Fibroblast of skin of right quadriceps (primary cell): Measurements from ENCODE around the gene BRD3.
"Not testable (repeated sequence)": the region's sequence is repeated elsewhere in the genome, so short reads cannot be mapped to it uniquely, and the experiment has no call there.

Experiments
- DNase-seq: peaks from one replicate; pipeline ENCODE4 v3.0.0-alpha.2; 2013

Gene BRD3

DNA sequence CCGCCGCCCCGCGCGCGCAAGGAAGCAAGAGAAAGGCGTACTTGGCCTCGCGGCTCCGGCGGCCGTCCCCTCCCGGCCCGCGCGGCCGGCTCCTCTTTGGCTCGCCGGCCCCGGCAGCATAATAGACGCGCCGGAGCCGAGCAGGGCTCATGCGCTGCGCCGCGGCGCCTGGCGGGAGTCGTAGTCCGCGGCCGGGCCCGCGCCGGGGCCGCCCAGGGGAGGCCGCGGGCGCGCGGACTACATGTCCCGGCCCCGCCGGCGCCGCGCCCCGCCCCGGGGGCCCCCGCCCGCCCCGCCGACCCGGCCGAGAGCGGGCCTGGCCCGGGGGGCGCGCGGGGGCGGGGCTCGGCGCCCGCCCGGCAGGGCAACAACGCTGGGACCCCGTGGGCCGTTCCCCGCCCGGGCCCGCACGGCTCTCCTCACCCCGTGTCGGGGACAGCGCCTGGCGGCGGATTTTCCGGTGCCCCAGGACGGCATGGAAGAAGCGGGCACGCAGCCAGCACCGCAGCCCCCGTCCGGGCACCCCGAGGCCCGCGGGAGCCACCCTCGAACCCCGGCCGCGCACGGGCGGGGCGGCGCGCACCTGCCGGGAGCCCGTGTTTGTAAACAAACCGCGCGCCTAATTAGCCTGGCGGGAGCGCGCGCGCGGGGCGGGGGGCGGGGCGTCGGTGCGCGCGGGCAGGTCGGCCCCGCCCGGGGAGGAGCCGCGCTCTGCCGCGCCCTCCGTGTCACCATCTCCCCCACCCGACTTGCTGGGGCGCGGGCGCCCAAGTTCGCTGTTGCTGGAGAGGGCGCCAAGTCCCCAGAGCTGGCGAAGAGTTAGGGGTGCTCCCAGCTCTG, at the start of gene BRD3:
TSS of gene BRD3 (minus strand) at position 123 of the 840 bp plus-strand sequence. CDS start 14,549 bp downstream, outside the sequence.
- DNase-seq, result peak; percentile 92

DNA sequence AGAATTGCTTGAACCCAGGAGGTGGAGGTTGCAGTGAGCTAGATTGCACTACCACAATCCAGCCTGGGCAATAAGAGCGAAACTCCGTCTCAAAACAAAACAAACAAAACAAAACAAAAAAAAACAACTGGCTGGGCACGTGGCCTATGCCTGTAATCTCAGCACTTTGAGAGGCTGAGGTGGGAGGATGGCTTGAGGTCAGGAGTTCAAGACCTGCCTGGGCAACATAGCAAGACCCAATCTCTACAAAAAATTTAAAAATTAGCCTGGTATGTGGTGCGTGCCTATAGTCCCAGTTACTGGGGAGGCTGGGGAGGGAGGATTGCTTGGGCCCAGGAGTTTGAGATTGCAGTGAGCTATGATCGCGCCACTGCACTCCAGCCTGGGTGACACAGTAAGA, 44.7 kb upstream of the BRD3 start:
- no peak for DNase-seq

DNA sequence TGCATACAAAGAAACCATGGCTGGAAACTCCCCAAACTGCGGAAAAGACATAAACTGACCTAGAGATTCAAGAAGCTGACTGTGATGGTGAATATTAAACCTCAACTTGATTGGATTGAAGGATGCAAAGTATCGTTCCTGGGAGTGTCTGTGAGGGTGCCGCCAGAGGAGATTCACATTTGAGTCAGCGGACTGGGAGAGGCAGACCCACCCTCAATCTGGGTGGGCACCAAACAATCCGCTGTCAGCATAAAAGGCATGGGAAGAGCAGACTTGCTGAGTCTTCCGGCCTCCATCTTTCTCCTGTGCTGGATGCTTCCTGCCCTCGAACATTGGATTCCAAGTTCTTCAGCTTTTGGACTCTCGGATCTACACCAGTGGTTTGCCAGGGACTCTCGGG, 43.2 kb upstream of the BRD3 start:
- DNase-seq, result no peak

DNA sequence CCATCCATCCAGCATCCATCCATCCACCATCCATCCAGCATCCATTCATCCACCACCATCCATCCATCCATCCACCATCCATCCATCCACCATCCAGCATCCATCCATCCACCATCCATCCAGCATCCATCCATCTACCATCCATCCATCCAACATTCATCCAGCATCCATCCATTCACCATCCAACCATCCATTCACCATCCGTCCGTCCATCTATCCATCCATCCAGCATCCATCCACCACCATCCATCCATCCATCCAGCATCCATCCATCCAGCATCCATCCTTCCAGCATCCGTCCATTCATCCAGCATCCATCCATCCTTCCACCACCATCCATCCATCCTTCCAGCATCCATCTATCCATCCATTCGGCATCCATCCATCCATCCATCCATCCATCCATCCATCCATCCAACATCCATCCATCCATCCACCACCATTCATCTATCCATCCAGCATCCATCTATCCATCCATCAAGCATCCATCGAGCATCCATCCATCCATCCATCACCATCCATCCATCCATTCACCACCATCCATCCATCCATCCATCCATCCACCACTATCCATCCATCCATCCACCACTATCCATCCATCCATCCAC, 35.7 kb upstream of the BRD3 start:
- no peak for DNase-seq

DNA sequence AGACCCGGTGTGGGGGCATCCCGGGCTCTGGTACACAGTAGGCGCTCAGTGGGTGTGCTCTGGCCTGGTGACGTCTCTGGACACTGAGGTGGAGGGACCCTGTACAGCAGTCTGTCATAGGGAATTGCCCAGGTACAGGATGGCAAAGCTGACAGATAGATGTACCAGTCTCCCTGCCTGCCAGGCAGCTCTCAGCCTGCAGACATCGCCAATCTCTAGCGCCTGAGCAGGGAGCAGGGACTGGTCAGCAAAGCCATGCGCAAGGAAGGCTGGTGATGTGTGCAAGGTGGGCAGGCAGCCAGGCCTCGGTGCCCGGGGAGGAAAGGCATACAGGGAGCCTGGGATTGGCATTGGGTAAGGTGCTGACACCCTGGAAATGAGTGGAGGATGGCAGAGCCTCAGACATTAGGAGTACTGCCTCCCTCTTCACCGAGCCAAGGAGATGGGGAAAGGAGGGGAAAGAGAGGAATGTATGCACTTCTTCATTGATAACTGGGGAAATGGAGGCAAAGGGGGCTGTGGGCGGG, 33.9 kb upstream of the BRD3 start:
- no peak for DNase-seq

DNA sequence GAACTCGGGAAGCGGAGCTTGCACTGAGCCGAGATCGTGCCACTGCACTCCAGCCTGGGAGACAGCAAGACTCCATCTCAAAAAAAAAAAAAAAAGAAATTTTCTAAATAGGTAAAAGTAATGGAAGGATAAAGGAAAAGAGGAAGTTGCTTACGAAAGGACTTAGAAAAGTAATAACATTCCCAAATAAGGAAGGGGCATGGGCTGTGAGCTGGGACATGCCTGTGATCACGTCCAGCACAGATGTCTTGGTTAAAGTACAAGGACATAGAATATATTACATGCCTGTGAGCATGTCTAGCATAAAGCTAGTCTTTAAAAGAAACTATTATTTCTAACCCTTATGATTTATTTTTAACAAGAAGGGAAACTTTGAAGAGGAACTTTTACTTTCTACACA, 33.3 kb upstream of the BRD3 start:
- DNase-seq, result peak; percentile 16

DNA sequence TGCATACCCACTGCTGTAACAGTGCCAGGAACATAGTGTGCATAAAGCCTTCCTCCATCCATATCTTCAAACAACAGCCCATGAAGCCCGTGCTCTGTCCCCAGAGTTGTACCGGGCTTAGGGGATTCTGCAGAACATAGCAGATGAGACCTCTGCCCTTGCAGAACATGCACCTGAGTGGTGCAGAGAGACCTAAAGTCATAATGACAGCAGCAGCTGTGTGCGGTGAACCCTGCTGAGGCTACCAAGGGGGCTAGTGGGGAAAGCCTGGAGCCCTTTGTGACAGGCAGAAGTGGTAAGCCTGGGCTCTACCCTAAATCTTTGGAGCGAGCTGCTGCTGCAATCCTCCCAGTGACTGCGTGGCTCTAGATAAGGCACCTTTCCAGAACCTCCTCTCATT, 32.2 kb upstream of the BRD3 start:
- no peak for DNase-seq

DNA sequence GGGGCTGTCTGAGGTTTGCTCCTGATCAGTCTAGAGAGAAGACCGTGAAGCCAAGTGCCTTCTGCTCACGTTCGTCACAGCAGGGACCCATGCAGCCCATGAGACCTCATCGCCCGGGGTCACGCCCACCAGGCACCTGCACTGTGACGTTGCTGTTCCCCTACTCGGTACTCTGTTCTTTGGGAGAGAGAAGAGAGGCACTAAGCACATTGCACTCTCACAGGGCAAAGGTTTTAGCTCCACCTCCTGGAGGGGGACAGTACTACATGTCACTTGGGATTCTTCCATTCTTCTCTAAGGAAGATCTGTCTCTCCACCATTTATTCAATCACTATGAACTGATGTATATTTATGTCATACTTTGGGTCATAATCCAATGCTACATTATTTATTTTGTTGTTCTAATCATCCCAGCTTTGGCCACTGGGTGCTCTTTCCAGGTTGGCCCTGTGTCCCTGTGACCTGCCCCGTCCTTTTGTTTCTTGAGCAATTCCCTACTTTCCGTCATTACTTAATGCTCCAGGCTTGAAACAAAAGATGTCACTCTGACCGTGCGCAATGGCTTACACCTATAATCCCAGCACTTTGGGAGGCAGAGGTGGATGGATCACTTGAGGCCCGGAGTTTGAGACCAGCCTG, 31.4 kb upstream of the BRD3 start:
- no peak for DNase-seq

DNA sequence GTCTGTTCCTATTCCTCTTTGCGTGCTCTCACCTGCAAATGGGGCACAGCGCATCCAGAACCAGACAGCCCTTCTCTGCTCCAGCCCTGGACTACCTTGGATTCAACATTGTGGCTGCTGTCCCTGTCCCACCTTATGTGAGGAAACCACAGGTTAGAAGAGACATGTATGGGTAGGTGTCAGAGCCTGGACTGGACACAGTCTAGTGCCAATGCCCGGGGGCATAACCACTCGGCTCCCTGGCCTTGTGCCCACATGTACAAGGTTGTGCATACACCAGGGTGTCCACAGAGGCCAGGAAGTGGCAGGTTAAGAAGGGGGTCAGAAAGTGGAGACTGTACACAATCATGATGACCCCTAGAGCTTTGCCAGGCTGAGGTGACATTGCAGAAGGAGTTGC, 22.1 kb upstream of the BRD3 start:
- DNase-seq, result no peak

DNA sequence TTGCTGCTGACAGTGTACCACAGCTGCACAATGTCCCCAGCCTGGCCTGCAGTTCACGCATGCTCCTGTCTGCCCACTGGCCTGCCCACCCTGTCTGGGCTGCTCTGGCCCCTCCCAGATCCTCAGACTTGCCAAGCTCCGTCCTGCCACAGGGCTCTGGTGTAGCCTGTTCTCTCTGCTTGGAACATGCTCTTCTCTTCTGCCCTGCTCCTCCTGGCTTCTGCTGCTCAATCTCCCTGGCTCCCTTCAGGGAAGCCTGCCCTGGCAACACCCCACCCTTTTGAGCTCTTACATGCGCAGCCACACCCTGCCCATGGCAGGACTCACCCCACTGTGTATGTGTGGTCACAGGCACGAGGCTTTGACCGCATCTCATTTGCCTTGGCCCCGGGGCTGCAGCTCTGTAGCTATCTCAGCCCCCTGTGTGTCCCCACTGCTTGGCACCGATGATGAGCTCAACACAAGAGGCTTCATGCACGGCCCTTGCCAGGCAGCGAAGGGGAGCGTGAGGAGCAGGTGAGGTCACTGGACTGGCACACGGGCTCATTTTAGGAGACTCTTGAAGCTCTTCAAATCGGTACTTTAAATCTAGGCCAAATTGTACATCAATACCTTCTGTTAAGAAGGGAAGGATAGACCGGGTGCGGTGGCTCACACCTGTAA, 20.4 kb upstream of the BRD3 start:
- no peak for DNase-seq

DNA sequence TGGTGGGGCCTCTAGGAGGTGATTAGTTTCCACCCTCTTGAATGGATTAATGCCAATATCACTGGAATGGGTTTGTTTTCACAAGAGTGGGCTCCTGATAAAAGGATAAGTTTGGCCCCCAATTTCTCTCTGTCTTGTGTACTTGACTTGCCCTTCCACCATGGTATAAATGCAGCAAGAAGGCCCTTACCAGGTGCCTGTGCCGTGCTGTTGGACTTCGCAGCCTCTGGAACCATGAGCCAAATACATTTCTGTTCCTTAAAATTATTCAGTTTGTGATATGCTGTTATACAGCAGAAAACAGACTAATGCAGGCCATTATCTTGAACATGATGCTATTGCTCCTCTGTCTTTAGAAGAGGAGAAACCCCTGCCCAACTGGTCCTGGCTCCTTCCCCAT, 17.8 kb upstream of the BRD3 start:
- no peak for DNase-seq

DNA sequence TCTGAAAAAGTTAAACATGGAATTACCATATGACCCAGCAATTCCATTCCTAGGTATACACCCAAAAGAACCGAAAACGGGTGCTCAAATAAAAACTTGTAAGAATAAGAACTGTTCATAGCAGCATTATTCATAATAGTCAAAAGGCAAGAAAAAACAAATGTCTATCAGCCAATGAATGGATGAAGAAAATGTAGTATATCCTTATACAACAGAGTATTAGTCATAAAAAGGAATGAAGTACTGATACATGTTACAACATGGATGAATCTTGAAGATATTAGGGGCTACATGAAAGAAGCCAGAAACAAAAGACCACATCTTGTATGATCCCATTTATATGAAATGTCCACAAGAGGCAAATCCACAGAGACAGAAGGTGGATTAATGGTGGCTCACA, 15.6 kb upstream of the BRD3 start:
- DNase-seq, result no peak

DNA sequence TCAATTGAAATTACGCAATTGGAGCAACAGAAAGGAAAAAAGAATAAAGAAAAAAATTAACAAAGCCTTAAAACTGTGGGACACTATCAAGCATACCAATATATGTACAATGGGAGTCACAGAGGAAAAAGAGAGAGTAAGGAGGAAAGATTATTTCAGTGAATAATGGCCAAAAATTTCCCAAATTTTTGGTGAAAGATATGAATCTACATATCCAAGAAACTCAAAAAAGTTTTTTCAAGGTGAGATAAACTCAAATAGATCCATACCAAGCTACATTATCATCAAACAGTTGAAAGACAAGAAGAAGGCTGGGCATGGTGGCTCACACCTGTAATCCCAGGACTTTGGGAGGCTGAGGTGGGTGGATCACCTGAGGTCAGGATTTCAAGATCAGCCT, 8.8 kb upstream of the BRD3 start:
- DNase-seq, result no peak

DNA sequence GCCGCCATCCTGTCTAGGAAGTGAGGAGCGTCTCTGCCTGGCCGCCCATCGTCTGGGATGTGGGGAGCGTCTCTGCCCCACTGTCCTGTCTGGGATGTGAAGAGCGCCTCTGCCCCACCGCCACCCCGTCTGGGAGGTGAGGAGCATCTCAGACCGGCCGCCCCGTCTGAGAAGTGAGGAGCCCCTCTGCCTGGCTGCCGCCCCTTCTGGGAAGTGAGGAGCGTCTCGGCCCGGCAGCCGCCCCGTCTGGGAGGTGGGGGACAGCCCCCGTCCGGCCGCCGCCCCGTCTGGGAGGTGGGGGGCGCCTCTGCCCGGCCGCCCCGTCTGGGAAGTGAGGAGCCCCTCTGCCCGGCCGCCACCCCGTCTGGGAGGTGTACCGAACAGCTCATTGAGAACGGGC, 7.9 kb upstream of the BRD3 start:
- not testable (repeated sequence) for DNase-seq

DNA sequence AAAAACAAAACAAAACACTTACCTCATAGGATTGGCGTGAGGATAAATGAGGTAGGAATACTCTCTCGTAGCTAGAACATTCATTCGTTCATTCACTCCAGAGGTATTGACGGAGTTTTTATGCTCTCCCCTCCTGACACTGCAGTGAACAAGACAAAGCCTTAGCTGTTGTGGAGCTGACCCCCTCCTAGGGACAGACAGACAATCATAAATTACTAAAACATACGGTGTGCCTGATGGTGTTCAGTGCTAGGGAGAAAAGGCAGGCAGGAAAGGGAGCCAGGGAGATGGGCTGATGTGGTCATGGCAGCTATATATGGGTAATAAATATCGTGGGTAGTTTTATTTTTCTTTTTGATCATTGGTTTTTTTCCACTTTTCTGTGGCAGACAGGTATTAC, 5.7 kb upstream of the BRD3 start:
- no peak for DNase-seq

DNA sequence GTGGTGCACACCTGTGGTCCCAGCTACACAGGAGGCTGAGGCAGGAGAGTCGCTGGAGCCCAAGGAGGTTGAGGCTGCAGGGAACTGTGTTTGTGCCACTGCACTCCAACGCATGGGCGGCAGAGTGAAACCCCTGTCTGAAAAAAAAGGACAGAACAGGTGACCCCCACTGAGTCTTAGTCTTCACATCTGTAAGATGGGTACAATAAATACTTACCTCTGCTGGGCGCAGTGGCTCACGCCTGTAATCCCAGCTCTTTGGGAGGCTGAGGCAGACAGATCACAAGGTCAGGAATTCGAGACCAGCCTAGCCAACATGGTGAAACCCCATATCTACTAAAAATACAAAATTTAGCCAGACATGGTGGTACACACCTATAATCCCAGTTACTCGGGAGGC, 4.9 kb upstream of the BRD3 start:
- DNase-seq, result not testable (repeated sequence)

DNA sequence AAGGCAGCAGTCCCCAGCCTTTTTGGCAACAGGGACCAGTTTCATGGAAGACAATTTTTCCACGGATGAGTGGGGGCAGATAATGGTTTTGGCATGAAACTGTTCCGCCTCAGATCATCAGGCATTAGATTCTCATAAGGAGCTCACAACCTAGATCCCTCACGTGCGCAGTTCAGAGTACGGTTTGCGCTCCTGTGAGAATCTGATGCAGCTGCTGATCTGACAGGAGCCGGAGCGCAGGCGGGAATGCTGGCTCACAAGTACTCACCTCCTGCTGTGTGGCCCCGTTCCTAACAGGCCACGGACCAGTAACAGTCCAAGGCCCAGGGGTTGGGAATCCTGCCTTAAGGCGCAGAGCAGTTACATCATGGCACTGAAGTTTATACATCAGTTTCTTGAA, 3.3 kb upstream of the BRD3 start:
- no peak for DNase-seq

DNA sequence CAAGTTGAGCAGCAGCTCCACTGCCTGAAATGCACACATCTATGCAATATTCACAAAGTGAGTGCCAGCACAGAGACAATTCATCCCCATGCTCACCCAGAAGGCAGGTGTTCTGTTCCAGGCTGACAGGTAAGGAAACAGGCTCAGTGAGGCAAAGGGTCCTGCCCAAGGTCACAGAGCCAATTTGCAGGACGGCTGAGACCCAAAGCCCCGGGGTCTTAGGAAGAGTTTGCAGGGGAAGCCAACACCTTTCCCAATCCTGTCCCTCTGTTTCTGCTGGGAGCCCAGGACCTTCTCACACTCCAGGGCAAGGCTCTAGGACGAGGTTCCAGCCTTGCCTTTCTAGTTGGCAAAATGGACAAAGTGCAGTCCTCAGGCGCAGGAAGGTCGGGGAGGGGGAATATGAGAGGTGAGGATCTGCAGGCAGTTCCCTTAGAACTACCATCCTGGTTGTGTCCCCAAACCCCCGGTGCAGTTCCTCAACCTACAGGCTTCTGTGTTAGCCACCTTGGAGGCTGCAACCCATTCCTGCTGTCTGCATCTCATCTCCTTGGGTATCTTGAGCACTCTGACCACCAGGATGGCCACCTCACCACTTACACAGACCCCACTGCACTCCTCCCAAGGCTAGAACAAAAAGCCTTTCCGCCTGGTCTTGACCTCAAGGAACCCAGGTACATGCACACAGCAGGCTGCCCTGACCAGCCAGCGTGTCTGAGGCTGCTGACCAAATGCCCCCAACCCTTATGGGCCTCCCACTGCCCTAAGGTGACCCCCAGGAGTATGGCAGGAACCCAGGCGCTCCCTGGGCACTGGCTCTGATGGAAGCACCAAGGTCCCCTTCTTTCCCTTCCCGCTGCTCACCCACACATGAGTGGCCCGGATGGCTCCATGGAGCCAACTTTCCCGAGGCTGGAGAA, 1.9 kb upstream of the BRD3 start:
- DNase-seq, result no peak

DNA sequence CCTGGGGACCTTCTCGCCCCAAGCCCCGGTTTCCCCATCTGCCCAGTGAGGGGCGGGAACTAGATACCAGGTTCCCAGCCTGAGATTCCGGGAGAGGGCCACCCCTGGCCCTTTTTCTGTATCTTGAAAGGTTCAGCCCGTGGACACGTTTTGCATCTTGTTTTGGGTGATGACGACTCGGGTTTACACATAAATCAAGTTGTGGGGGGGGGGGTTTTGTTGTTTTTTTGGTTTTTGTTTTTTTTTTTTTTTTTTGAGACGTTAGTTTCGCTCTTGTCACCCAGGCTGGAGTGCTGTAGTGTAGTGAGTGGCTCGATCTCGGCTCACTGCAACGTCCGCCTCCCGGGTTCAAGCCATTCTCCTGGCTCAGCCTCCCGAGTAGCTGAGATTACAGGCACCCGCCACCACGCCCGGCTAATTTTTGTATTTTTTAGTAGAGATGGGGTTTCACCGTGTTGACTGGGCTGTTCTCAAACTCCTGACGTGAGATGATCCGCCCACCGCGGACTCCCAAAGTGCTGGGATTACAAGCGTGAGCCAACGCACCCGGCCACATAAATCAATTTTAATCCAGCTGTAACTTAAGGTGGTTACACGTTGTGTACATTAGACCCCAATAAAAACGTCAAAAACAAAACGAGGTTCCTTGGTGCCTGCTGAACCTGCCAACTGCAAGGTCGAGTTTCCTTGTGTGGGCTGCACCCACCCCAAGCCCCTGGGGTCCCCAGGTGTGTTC, 1.1 kb upstream of the BRD3 start:
- no peak for DNase-seq

DNA sequence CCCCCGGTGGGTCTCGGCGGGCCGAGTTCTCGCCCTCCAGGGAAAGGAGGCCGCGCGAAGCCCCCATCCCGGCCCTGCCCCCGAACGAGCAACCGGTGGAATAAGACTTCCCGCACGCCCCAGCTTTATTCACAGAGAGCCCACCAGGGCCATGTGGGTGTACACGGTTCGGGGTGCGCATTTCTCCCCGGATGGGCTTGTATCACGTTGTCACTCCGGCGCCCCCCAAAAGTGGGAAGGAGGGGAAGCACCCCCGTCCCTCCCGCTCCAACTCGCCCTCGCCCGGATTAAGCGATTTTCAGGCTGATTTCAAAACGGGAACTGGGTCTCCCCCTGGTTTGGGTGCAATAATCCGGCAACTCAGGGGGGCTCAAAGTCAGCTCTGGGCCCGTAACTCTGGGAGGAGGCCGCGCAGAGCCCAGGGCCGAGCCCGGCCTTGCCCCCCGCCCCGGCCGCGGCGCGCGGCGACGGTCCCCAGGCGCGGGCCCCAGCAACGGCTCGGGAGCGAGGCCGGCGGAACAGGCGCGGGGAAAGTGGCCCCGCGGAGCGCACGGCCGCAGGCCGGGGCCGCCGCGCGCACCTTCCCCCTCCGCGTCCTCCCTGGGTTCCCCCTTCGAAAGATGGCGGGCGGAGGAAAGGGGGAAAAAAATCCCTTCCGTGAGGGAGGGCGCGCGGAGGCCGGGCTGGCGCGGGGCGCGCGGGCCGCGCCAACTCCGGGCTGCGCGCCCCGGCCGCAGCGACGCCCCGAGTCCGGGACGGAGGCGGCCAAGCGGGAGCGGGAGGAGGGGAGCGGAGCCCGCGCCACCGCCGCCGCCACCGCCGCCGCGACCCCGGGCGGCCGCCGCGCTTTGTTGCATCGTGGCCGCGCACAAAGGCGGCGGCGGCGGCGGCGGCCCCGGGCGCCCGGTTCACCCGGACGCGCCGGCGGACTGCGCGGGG, 644 bp downstream of the BRD3 start:
- peak; percentile 31 for DNase-seq
